ENCODE data around the gene HCAR1.

GRCh38 chr12:122738571-122738970 lies 7.9 kb upstream of the HCAR1 start:
- TF ChIP-seq GATA2 (IDR thresholded peaks at IDR 0.05; ENCODE audit: low read depth, low read length): no peak
- TF ChIP-seq GATA3 (IDR thresholded peaks at IDR 0.05; ENCODE audit: low read depth, low read length): no peak

All from SH-SY5Y (cell line).